Embryonic facial prominence (tissue), 1 donor: ENCODE data around the gene RSRP1.
A peak's percentile ranks its signal among the peaks of the same experiment; 100 is the strongest.
"Not testable (repeated sequence)": the region's sequence is repeated elsewhere in the genome, so short reads cannot be mapped to it uniquely, and the experiment has no call there.

Source experiments
- DNase-seq: peaks from one replicate; pipeline ENCODE4 v3.0.0-alpha.2; 2016; ENCODE audit errors: extremely low spot score

The RSRP1 gene

GRCh38 chr1:25256578-25256965 lies 9.3 kb upstream of the RSRP1 start:
- no peak for DNase-seq

GRCh38 chr1:25255706-25256577 lies 8.7 kb upstream of the RSRP1 start:
- DNase-seq, result no peak

DNA sequence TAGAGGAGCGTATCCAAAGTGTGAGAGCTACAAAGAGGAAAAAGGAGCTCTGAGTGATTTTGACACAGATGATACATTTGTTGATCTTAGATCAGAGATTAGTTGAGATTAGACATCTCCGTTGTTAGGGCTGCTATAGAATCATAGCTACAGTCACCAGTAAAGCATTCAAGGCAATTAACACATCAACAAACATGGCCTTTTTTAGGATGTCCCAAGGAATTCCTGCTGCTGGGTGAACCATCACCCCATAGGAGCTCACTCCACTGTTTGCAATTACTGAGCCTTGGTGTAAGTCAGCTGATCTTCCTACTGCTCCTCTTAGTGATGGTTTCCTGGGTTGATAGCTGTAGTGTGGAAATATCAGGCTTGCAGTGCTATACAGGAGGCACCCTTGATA lies 6.7 kb upstream of the RSRP1 start:
- no peak for DNase-seq

GRCh38 chr1:25247829-25248754 lies 838 bp upstream of the RSRP1 start:
- DNase-seq, result no peak

DNA sequence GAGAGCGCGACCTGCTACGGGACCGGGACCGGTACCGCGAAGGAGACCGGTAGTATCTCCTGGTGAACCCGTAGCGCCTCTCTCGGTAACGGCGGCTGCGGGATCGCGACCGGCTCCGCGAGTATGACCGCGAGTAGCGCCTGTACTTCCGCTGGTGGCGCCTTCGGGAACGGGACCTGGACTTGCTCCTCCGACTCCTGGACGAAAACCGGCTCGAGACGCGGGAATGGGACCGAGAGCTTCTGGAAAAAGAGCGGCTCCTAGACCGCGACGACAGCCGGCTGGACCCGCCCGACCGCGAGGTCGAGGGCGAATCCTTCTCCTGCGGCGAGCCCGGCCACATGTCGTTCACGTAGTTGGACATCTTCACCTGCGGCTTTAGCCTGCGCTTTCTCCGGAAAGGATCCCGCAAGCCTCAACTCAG lies 642 bp downstream of the RSRP1 start:
- no peak for DNase-seq

- DNase-seq, result no peak
Measured at GRCh38 chr1:25245809-25246599, 1.2 kb downstream of the RSRP1 start.

GRCh38 chr1:25245393-25245792 lies 1.9 kb downstream of the RSRP1 start:
- DNase-seq, result no peak

- no peak for DNase-seq
Measured at GRCh38 chr1:25243907-25244306, 3.3 kb downstream of the RSRP1 start.

GRCh38 chr1:25239681-25240541 lies 7.3 kb downstream of the RSRP1 start:
- DNase-seq, result peak; percentile 79

DNA sequence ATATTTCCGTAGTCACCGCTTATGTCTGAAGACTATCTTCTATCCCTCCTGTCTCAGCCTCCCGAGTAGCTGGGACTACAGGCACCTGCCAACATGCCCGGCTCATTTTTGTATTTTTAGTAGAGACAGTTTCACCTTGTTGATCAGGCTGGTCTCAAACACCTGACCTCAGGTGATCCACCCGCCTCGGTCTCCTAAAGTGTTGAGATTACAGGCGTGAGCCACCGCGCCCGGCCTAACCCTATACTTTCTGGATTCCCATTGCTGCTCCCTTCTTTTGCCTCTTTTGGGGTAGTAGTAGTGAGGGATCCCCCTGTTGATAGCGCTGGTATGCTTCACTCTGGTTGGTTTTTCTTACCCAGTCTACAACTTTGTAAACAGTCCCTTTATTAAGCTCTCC lies 9.2 kb downstream of the RSRP1 start:
- no peak for DNase-seq

DNA sequence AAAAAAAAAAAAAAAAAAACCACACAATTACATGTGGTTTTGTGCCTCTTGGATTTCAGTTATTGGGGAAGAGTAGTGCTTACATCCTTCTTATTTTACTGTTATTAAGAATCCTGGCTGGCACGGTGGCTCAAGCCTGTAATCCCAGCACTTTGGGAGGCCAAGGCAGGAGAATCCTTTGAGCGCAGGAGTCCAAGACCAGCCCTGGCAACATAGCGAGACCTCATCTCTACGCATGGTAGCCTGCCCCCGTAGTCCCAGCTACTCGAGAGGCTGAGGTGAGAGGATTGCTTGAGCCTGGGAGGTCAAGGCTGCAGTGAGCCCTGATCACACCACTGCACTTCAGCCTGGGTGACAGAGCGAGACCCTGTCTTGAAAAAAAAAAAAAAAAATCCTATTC lies 11.0 kb downstream of the RSRP1 start:
- not testable (repeated sequence) for DNase-seq

GRCh38 chr1:25235411-25235810 lies 11.8 kb downstream of the RSRP1 start:
- DNase-seq, result not testable (repeated sequence)

DNA sequence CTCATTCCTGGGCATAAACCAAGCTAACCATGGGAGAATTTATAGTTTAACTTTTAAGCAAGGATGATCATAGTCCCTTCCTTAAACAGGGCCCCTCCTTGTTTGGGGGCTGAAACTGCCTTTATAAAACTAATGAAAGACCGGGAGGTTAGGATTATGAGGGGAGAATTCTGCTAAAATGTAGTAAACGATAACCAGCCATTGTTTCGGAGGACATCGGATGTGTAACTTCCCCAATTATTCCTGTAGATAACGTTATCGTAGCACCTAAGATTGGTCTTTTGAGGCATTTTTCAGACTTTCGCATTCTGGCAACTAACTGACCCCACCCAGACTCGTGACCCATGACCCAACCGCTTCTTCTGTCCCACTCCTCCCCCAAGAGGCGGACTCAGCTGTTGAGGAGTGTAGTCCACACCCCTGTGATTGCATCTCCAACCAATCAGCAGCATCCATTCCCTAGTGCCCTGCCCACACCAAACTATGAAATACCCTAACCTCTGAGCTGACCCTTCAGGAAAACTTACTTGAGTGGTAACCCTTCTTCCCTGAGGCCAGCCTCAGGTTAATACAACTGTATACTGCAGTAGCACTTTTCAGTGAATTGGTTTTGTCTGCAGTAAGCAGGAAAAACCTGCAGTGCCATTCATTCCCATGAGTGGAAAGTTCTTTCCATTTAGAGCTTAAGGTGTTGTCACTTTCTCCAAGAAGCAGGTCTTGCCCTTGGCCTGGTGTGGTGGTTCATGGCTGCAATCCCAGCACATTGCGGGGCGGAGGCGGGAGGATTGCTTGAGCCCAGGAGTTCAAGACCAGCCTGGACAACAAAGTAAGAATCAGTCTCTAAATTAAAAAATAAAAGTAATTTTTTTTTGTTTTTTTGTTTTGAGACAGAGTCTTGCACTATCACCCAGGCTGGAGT lies 14.1 kb downstream of the RSRP1 start:
- DNase-seq, result peak; percentile 46

- peak; percentile 98 for DNase-seq
Measured at GRCh38 chr1:25232027-25232865, 15.0 kb downstream of the RSRP1 start, which contains the start of gene SYF2. Gene SYF2, minus strand, starts transcription at chr1:25232502. Its CDS starts 35 bp downstream, at chr1:25232467.

- DNase-seq, result no peak
Measured at GRCh38 chr1:25223471-25223870, 23.8 kb downstream of the RSRP1 start.

DNA sequence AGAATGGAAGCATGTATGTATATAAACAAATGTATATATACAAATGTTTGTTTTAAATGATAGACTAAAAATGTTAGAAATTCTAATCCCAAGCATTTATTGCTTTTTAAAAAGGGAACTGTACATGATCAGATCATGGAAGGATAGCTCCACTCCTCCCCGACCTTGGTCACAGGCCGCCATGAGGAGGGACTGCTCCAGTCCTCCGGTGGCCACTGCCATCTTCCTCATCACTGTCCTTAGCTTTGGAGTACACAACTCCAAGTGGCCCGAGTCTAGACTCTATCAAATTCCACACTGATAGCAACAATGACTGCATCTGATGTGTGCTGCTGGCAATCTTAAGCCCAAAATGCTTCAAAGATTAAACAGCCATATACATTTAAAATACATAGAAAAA lies 24.6 kb downstream of the RSRP1 start:
- DNase-seq, result no peak

DNA sequence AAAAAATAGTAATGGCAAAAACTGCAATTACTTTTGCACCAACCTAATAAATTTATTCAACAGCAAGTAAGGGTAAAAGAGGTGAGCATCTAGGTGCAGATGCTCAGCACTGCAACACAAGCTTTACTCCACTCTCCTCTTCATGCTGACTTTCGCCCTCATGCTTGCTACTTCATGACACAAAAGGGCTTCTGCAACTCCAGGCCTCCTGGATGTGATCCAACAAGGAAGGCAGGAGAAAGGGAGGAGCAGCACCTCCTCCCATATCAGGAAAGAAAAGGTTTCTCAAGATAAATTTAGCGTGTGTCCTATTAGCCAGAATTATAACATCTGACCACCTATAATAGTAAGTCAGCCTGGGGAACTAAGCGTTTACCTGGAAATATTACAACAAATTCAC lies 26.6 kb downstream of the RSRP1 start:
- no peak for DNase-seq

DNA sequence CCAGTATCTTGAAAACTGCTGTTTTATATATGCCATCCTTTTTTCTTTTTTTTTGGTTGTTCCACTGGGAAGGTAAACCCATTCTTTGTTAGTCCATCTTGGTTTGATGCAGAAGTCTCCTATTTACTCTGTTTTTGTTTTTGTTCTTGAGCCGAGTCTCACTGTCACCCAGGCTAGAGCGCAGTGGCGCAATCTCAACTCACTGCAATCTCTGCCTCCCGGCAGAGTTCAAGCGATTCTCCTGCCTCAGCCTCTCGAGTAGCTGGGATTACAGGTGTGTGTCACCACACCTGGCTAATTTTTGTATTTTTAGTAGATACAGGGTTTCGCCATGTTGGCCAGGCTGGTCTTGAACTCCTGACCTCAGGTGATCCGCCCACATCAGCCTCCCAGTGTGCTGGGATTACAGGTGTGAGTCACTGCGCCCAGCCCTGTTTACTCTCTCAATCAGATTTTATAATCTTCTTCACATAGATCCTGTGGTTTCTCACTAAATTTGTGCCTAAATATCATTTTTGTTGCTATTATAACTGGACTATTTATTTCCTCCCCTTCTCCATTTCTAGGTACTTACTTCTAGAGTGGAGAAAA lies 27.5 kb downstream of the RSRP1 start:
- no peak for DNase-seq
